Endothelial cell of umbilical vein (primary cell): ENCODE measurements around the gene NEURL2. TPM values are rescaled to one million over a fixed set of nuclear protein-coding genes. Genes with fewer than 3 reads are reported as not detected.

ENCODE experiments used
- BruUV-seq: library from RNA; stranded (reverse); fragments of 400-500 nt; replicated peaks from 2 replicates; lab custom pipeline; 2021; lab: Mats Ljungman, UMichigan
- CTCF ChIA-PET: fragments of 300-600, 350-600 bp; sonication (Branson Sonifier 250); formaldehyde crosslinking; loops from one replicate; lab custom pipeline; 2021; ENCODE audit warnings: antibody characterized with exemption, inconsistent platforms; lab: Charles Lee
- POLR2A ChIA-PET: fragments of 300-600, 350-600 bp; sonication (Branson Sonifier 250); formaldehyde crosslinking; loops from one replicate; lab custom pipeline; 2021; ENCODE audit warnings: antibody characterized with exemption, inconsistent platforms; lab: Charles Lee
- DNase-seq: peaks from one replicate; pipeline ENCODE4 v3.0.0-alpha.2; 2011; ENCODE audit warnings: low read depth, low spot score
- FAIRE-seq: peaks from 2 replicates; lab custom pipeline; 2011; peaks lifted over from hg19 to GRCh38; lab: Jason Lieb, UNC
- H2AFZ ChIP-seq: 2 replicates; pipeline ENCODE4 v1.6.0; 2012; ENCODE audit warnings: low read depth, low read length, control low read depth, inconsistent platforms
- H3K27ac ChIP-seq: 2 replicates; pipeline ENCODE4 v1.5.1; 2011; ENCODE audit warnings: low read depth, mild to moderate bottlenecking, control low read depth, low read length, moderate library complexity; ENCODE audit not compliant: insufficient read depth
- H3K27me3 ChIP-seq, 2 experiments: 2 replicates each; pipeline versions ENCODE4 v1.6.0 to v1.6.1; 2011; ENCODE audit warnings: low read length in 2 of 2, mixed read lengths in 1 of 2; ENCODE audit not compliant: control insufficient read depth in 2 of 2, insufficient read depth in 2 of 2
- H3K36me3 ChIP-seq, 2 experiments: 2 replicates in 1 of 2; 3 replicates in 1 of 2; pipeline ENCODE4 v1.5.1; 2011; ENCODE audit warnings: low read length in 2 of 2, mild to moderate bottlenecking in 1 of 2, moderate library complexity in 1 of 2; ENCODE audit not compliant: control insufficient read depth in 2 of 2, insufficient read depth in 2 of 2; ENCODE audit errors: extremely low read depth in 1 of 2
- H3K4me1 ChIP-seq: 3 replicates; pipeline ENCODE4 v1.5.1; 2011; ENCODE audit warnings: mild to moderate bottlenecking, low read length; ENCODE audit not compliant: control insufficient read depth, insufficient read depth; ENCODE audit errors: extremely low read depth
- H3K4me2 ChIP-seq: 2 replicates; pipeline ENCODE4 v1.6.1; 2011; ENCODE audit warnings: low read length, control low read depth, mixed read lengths; ENCODE audit not compliant: insufficient read depth
- H3K4me3 ChIP-seq, 3 experiments: fragments of 200-600 bp in 1 of 3; sonication (generic), shearing (Covaris generic) in 1 of 3; replicated peaks in 1 of 3; 2 replicates each; pipeline ENCODE4 v1.5.1; 2011 to 2016; ENCODE audit warnings: control low read depth in 3 of 3, low read length in 3 of 3, mild to moderate bottlenecking in 2 of 3, inconsistent platforms in 1 of 3, low read depth in 1 of 3, moderate library complexity in 1 of 3; ENCODE audit not compliant: insufficient read depth in 1 of 3
- H3K79me2 ChIP-seq: 2 replicates; pipeline ENCODE4 v1.6.0; 2012; ENCODE audit warnings: low read length, inconsistent platforms; ENCODE audit not compliant: control insufficient read depth, insufficient read depth
- H3K9ac ChIP-seq: replicated peaks from 2 replicates; pipeline ENCODE3; 2011; ENCODE audit warnings: low read length, control low read depth; ENCODE audit not compliant: insufficient read depth; ENCODE audit errors: extremely low read depth
- H3K9me1 ChIP-seq: replicated peaks from 3 replicates; pipeline ENCODE4 v1.6.0; 2011; ENCODE audit warnings: mild to moderate bottlenecking, low read length; ENCODE audit not compliant: control insufficient read depth, insufficient read depth; ENCODE audit errors: extremely low read depth
- H3K9me3 ChIP-seq: replicated peaks from 2 replicates; pipeline ENCODE4 v1.5.1; 2012; ENCODE audit warnings: low read length, inconsistent platforms; ENCODE audit not compliant: control insufficient read depth, insufficient read depth
- H4K20me1 ChIP-seq: replicated peaks from 2 replicates; pipeline ENCODE3; 2011; ENCODE audit warnings: mild to moderate bottlenecking, low read length; ENCODE audit not compliant: control insufficient read depth, insufficient read depth; ENCODE audit errors: extremely low read depth
- JUN ChIP-seq: IDR thresholded peaks from 2 replicates; pipeline ENCODE4 v1.6.1; 2011; ENCODE audit warnings: borderline replicate concordance, low read depth; ENCODE audit not compliant: insufficient read length, insufficient read depth
- dilution Hi-C: fragments of 300-500 bp; cut with MboI; formaldehyde crosslinking; loops from one replicate; pipeline ENCODE4 v1.15.0; 2019; ENCODE audit warnings: low sequenced_read_pairs; ENCODE audit not compliant: extremely low pct_ligation_motif_present
- intact Hi-C: fragments of 100-400 bp; cut with micrococcal nuclease; formaldehyde crosslinking; loops from one replicate; pipeline ENCODE4 v1.10.0; 2022
- polyA plus RNA-seq, 4 experiments: library from polyadenylated mRNA; depleted of rRNA in 3 of 4; stranded (reverse) in 3 of 4; unstranded in 1 of 4; fragments of >200 nt; gene quantifications; 2 replicates each; pipeline versions ENCODE4 v1.2.1 to v1.2.3, GENCODE V29; 2011 to 2012; ENCODE audit warnings: missing spikeins in 1 of 4
- total RNA-seq: library from RNA; stranded (reverse); gene quantifications from 2 replicates; pipeline ENCODE4 v1.2.3, GENCODE V29; 2021
- TF ChIP-seq, protein P1 (sequence below), 2 donors: IDR thresholded peaks; 1 replicate in 1 of 2; 2 replicates in 1 of 2; pipeline ENCODE4 v1.5.1; 2011; ENCODE audit warnings: low read length in 2 of 2, mild to moderate bottlenecking in 2 of 2, moderate library complexity in 2 of 2, control low read depth in 1 of 2, inconsistent platforms in 1 of 2, low read depth in 1 of 2; ENCODE audit not compliant: insufficient read depth in 1 of 2; ENCODE audit errors: extremely low read depth in 1 of 2

Gene NEURL2
- total and polyA plus RNA-seq, 2 donors (not counting 3 experiments of a cell fraction or from before 2014, with no cell fraction given), result 2.8 to 5.4 TPM

DNA sequence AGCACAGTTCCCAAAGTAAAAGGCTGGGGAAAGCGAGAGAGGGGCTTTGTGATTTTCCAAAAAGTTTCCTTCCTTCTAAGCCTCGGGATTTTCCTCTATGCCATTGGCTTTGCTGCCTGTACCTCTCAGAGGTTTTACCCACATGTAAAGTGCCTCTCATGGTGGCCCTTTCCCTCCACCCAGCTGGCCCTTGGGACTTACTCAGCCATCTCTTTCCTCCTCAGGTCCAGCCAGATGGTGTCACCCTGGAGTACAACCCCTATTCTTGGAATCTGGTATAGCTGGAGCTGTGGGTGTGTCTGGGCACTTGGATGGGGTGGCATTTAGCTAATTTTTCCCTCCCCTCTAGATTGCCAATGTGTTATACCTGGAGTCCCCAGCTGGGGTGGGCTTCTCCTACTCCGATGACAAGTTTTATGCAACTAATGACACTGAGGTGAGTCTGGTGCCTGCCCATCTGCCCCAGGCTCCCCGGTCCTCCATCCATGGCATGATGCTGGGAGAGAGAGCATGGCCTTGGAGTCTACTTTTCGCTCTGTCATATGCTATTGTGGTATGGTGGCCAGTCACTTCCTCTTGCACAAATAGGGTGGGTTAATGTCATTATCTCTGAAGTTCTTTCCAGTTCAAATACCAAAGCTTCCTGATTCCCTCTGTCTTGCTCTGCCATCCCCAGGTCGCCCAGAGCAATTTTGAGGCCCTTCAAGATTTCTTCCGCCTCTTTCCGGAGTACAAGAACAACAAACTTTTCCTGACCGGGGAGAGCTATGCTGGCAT is 1.2 kb upstream of the NEURL2 start:
- Histone ChIP-seq H3K9me1 (no peaks in the 10 kb centered on the region), H3K79me2 (no peaks in the 10 kb centered on the region), H3K27me3 (no peaks in the 10 kb centered on the region), H3K4me3 (peak overlapping the region in 2 of 3 experiments; percentile 47 to 81), H3K36me3 (peaks cover 4 to 21% of the 10 kb centered on the region in 2 experiments), H2AFZ (no peak overlapping the region), H3K4me2 (peak overlapping the region; percentile 73), H3K9me3 (no peaks in the 10 kb centered on the region), H3K9ac (peak overlapping the region; percentile 65), H4K20me1 (no peaks in the 10 kb centered on the region), H3K27ac (no peak overlapping the region), H3K4me1 (peaks cover 22% of the 10 kb centered on the region)
- ChIA-PET POLR2A (interaction anchor here (0.6 to 3.5 kb wide), 3 partner anchors 20 to 65 kb away, joined by 3 to 26 read pairs (median 3); partner anchors contain the start of genes PCIF1 and PLTP), CTCF (interaction anchor here (0.7 to 4.9 kb wide), 6 partner anchors 18 to 78 kb away, joined by 3 to 50 read pairs (median 28); partner anchors contain the start of genes PCIF1, PLTP and ZNF335)
- TF ChIP-seq JUN, result no peak
- TF ChIP-seq, protein P1, sequence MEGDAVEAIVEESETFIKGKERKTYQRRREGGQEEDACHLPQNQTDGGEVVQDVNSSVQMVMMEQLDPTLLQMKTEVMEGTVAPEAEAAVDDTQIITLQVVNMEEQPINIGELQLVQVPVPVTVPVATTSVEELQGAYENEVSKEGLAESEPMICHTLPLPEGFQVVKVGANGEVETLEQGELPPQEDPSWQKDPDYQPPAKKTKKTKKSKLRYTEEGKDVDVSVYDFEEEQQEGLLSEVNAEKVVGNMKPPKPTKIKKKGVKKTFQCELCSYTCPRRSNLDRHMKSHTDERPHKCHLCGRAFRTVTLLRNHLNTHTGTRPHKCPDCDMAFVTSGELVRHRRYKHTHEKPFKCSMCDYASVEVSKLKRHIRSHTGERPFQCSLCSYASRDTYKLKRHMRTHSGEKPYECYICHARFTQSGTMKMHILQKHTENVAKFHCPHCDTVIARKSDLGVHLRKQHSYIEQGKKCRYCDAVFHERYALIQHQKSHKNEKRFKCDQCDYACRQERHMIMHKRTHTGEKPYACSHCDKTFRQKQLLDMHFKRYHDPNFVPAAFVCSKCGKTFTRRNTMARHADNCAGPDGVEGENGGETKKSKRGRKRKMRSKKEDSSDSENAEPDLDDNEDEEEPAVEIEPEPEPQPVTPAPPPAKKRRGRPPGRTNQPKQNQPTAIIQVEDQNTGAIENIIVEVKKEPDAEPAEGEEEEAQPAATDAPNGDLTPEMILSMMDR (IDR thresholded peaks at IDR 0.05; ENCODE audit: extremely low read depth in 1 of 2, insufficient read depth in 1 of 2, low read depth in 1 of 2, low read length in 2 of 2), result peak in 1 of 2 donors; percentile 5
- DNase-seq (peak; percentile 35), FAIRE-seq (peak; percentile 70)
- intact Hi-C loops, result no loop called here
- dilution Hi-C loops, result no loop called here
- BruUV-seq, result no TSS peak
